CD4-positive, alpha-beta T cell treated with Interleukin-17A for 1 hour (primary cell): Measurements from ENCODE around the gene KRTAP3-2.
"Not testable (repeated sequence)": the region's sequence is repeated elsewhere in the genome, so short reads cannot be mapped to it uniquely, and the experiment has no call there.

Experiments
- DNase-seq: peaks from one replicate; pipeline ENCODE4 v3.0.0-alpha.2; 2020

Gene KRTAP3-2

GRCh38 chr17:40999563-40999962 lies at the start of gene KRTAP3-2:
TSS of gene KRTAP3-2 (minus strand) at chr17:40999906. CDS start at chr17:40999853, 53 bp downstream.
- not testable (repeated sequence) for DNase-seq

DNA sequence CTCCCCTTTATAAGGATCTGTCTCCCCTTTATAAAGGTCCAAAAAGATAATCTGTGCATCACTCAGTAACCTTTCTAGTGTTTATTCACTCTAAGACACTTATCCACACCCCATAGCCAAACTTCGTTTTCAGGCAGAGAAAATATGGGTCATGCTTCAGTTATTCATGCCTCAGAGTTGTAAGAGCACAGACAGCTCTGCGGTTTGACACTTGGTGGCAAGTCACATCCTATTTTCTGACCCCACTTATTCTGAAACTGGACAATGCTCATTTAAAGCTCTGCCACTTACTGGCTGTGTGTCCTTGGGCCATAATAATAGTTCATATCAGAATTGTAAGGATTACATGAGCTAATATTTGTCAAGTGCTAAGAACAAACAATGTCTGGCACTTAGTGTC lies 49.4 kb upstream of the KRTAP3-2 start:
- no peak for DNase-seq

GRCh38 chr17:41048441-41048840 lies 48.7 kb upstream of the KRTAP3-2 start:
- DNase-seq, result no peak

DNA sequence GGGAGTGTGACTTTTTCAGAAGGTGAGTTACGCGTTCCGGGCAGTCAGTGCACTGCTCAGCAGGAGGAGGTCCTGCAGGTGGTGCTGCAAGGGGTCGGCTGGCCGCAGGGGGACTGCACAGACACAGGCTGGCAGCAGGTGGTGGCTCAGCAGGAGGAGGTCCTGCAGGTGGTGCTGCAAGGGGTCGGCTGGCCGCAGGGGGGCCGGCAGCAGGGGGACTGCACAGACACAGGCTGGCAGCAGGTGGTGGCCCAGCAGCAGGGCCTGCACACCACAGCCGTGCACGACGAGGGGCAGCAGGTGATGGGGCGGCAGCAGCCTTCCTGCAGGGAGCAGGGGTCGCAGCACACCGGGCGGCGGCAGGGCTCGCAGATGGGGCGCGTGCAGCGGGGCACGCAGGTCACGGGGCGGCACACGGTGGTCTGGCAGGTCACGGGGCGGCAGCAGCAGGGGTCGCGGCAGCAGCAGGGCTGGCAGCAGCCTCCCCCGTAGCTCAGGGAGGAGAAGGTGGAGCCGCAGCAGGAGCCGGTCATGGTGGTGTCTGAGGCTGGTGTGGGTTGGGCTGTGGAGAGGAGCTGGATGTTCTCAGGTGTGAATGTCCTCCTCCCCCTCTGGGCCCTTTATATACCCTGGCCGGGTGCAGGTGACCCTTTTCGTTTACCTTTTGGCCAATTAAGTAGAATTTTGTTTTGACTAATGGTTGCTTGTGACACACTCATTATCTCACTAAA lies 47.2 kb upstream of the KRTAP3-2 start, which contains the start of gene KRTAP2-1:
KRTAP2-1 (minus strand) TSS at position 582 of the 731 bp plus-strand sequence; CDS start at position 533, 49 bp downstream.
- DNase-seq, result not testable (repeated sequence)

DNA sequence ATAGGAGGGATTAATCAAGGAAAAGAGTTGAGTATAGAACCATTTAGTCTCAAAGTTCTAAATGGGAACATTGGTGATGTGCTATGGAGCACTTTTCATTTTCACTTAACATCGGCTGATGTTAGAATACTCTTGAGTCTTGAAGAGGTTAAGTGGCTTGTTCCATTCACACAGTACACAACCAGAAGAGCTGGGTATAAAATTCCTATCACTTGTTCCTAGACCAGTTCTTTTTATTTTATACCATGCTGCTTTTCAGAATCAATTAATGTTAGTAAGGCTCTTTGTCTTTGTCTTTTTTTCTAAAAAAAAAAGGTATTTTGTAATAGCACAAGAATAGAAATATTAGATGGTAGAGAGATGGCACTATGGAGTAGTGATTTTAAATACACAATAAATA lies 43.2 kb upstream of the KRTAP3-2 start:
- DNase-seq, result no peak

DNA sequence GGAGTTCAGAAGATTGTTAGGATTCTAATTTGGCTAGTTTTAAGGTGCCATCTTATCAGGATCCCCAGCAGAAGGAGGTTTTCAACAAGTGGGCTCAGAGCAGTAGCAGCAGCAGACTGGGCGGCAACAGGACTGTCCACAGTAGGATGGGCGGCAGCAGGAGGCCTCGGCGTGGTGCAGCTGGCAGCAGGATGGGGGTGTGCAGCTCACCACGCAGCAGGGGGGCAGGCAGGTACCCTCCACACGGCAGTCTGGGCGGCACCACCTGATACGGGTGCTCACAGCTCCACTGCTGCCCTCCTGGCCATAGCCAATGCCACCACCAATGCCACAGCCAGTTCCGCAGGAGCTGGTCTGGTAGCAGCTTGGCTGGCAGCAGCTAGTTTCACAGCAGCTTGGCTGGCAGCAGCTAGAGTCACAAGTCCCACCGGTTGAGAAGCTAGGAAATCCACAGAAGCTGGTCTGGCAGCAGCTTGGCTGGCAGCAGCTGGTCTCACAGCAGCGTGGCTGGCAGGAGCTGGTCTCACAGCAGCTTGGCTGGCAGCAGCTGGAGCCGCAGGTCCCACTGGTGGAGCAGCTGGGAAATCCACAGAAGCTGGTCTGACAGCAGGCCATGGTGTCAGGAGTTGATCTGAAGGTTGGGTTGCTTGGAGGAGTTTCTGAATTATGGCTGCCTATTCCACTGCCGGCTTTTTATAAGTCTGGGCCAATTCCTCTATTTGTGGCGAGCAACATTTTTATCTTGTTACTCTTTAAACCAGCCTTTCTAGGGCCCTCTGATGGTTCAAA lies 41.3 kb upstream of the KRTAP3-2 start, which contains the start of gene KRTAP1-1:
KRTAP1-1 (minus strand) TSS at position 668 of the 789 bp plus-strand sequence; CDS start at position 615, 53 bp downstream.
- DNase-seq, result not testable (repeated sequence)

DNA sequence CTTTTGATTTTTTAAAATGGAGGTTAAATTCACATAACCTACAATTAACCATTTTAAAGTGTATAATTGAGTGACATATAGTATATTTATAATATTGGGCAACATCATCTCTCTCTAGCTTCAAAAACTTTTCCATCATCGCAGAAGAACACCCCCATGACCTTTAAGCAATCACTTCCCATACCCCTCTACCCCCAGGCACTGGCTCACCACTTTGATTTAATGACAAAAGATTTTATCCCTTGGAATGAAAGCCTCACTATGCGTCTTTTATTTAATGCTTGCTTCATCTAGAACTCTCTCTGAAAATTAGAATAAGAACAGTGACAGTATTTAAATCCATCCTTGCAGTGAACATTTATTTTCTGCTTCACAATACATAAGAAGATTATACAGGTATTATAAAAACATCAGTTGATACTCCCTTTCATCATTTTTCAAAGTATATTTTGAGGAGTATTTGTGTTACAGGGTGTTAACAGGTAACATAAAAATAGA lies 38.2 kb upstream of the KRTAP3-2 start:
- DNase-seq, result no peak

- DNase-seq, result not testable (repeated sequence)
These were observed 34.7 kb upstream of the KRTAP3-2 start, which contains the start of gene KRTAP1-3 for GRCh38 chr17:41034346-41034935. TSS of gene KRTAP1-3 (minus strand) at chr17:41034874. CDS start at chr17:41034821, 53 bp downstream.

- no peak for DNase-seq
These were observed 30.0 kb upstream of the KRTAP3-2 start, which contains the start of gene KRTAP1-4 for GRCh38 chr17:41029633-41030245. TSS of gene KRTAP1-4 (minus strand) at chr17:41030195. CDS start at chr17:41030078, 117 bp downstream.

- no peak for DNase-seq
These were observed 27.2 kb upstream of the KRTAP3-2 start, which contains the start of gene KRTAP1-5 for GRCh38 chr17:41026715-41027471. TSS of gene KRTAP1-5 (minus strand) at chr17:41027208. CDS start at chr17:41027155, 53 bp downstream.

- DNase-seq, result no peak
These were observed 25.0 kb upstream of the KRTAP3-2 start for GRCh38 chr17:41024697-41025096.

DNA sequence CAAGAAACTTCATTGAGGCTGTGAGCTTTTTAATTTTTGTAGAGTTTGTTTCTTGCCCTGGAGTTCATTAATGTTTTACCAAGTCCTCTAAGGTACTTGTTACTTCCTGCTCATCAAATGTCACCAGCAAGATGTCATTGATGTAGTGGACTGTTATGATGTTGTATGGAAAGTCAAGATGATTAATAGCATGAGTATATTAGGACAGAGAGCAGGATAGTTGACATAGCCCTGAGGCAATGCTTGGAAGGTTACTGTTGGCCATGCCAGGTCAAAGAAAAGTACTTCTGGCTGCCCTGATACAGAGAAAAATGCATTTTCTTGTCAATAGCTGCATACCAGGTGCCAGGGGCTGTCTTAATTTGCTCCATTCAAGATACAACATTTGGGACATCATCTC lies 20.6 kb upstream of the KRTAP3-2 start:
- DNase-seq, result no peak

DNA sequence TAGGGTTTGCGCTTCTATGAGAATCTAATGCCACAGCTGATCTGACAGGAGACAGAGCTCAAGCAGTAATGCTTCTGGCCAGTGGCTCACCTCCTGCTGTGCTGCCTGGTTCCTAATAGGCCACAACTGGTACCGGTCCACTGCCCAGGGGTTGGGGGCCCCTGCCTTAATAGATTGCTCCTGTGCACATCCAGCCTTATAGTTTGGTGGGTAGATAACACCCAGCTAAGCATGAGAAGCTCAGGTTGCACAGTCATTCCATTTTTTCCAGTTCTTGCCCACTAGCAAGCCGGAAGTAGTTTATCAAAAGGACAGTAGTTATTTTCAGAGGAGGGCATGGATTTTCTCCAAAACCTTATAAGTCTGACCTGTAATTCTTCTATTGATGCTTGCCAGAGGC lies 19.7 kb upstream of the KRTAP3-2 start:
- no peak for DNase-seq

DNA sequence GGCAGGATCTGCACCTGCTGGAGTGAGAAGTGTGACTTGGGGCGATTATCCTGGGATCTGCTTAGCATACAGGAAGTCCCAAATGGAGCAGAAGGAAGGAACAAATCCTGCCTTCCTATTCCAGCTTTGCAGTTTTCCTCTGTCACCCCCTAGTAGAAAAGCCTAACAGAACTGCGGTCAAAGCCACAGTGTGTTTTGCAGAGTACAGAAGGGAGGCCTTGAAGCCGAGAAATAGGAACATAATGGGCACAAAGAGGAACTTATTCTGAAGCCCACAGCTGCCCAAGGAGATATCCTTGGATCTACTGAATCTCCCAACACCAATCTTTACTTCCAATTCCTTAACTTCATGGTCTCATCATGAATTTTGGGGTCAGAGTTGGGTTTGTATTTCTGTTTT lies 18.8 kb upstream of the KRTAP3-2 start:
- no peak for DNase-seq

GRCh38 chr17:41016578-41017215 lies 17.0 kb upstream of the KRTAP3-2 start:
- DNase-seq, result no peak

DNA sequence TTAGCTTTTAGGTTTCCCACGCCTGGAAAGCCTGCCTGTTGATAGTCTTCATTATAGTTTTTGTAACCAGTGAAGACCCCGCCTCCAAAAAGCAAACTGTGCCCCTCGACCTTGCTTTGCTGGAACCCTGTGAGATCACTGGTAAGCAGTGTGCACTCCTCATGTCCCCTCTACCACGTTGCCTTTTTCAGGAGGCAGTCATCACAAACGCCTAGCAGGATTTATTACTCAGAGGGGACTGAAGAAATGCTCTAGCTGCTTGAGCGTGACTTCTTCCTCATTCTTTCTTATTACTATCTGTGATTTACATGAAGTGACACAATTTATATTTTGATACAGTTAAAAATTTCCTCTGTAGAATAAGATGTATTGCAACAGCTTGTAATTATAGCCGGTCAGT lies 15.7 kb upstream of the KRTAP3-2 start:
- DNase-seq, result no peak

DNA sequence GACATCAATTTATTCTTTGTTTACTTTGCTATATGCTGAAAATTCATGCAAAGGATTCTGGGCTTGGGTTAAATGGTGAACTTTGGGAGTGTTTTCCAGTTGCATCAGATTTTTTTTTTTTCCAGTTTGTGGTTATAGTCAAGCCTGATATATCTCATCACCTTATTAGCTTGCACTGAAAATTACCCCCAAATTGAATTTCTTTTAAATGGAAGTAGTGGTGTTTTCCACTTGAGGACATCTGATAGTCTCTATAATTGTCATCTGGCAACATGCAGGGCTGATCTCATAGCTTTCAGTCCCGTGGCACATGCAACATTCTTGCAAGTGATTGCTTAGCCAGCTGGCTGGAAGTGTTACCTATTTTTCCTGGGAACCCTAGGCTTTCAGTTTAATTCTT lies 13.9 kb upstream of the KRTAP3-2 start:
- DNase-seq, result no peak

- no peak for DNase-seq
These were observed 13.5 kb upstream of the KRTAP3-2 start for GRCh38 chr17:41013181-41013580.

DNA sequence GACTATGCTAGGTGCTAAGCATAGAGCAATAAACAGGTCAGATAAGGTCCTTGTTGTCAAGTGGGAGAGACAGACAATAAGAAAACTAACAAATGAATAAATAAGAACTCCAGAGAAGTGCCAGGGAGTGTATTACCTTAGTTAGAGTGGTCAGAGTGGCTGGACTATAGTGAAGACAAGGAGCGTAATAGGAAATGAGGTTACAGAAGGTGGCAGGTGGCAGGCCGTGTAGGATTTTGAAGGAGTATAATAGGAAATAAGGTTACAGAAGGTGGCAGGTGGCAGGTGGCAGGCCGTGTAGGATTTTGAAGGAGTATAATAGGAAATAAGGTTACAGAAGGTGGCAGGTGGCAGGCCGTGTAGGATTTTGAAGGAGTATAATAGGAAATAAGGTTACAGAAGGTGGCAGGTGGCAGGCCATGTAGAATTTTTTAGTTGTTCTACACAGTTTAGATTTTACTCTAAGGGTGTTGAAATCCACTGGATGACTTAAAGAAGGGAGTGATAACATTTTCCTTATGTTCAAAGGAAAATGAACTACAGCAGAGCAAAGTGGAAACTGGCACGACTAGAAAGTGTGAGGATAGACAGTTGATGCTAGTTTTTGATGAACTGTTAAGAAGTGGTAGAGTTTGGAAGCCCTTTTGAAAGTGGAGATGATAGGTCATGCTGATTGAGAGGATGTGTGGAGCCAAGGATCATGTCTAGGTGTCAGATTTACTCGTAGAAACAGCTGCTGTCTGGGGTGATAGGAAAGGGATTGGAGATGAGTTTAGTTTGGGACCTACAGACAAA lies 12.8 kb upstream of the KRTAP3-2 start:
- DNase-seq, result no peak

DNA sequence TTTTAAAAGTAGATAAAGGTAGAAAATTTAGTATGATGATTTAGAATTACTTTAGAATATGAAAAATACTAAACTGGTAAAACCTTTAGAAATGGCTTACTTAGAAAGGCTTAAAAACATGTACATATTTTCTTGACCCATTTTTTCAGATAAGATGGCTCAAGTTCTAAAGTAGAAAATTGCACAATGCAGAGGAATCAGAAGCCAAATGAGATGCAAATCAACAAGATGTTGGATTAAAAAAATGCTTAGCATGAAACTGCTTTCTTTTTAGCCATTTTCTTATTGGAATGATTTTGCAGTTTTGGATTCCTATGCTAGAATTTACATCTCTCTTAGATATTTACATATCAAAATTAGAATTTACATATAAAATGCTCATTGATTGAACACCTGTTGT lies 10.7 kb upstream of the KRTAP3-2 start:
- no peak for DNase-seq
